Renal cortex interstitium (tissue), 11 donors: ENCODE data around the gene POU6F2. TPM values are rescaled to one million over a fixed set of nuclear protein-coding genes. Genes with fewer than 3 reads are reported as not detected.

Experiments used
- DNase-seq, 11 donors: peaks; one replicate each; pipeline ENCODE4 v3.0.0-alpha.2; 2013; ENCODE audit warnings: low read depth in 9 of 11, low spot score in 4 of 11; ENCODE audit errors: extremely low read depth in 1 of 11
- polyA plus RNA-seq, 3 donors: library from polyadenylated mRNA; unstranded; fragments of 120-200 nt; gene quantifications; one replicate each; pipeline ENCODE4 v1.2.1, GENCODE V29; 2013; ENCODE audit not compliant: insufficient read length in 3 of 3

Gene POU6F2
- polyA plus RNA-seq, 3 donors = 0.11 to 0.35 (median 0.26) TPM

DNA sequence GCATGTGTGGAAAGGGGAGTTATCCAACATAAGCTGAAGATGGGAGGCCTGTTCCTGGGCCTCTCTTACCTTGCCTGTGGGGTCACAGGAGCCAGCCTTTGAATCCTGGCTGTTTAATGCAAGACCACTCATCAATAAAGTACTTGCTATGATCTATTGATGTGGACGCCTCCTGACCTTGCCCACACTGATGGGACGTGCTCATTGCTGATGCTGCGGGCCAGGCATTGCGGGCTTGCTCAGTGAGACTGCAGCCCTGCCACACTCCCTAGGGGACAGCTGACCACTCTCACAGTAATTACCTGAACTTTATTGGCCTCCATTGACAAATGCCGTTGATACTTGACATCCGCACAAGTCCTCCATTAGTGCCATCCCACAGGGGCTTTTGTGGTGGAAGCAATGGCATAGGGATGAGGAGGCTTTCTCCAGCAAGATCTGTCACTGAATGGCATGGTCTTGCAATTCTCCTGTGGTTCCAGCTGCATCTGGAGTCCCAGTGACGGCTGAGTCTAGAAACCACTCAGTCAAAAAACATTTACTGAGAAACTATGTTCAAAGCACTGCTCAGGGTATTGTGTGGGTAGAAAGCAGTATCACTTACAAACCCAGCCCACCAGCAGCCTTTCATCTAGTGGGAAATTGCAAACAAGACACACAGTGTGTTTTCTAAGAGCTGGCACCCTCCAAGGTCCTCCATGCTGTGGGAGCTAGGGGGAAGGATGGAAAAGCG, 453.4 kb downstream of the POU6F2 start:
- DNase-seq = no peak

DNA sequence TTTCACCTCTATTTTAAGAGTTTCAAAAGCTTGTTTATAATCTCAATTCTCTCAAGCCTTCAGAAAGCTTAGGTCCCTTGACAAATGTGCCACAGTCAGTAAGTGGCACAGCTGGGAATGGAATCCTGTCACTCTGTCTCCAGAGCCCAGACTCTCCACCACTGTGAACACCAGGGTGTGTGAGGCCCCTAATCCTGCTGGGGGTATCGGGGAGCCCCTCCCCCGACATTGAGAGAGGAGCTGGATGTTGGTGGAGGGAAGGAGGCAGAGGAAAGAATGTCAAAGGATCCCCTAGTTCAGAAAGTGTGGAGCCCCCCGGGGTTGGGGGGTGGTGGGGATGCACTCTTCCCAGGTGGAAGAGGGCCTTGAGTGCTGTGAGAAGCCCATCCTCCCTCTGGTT, 454.7 kb downstream of the POU6F2 start:
- no peak for DNase-seq

DNA sequence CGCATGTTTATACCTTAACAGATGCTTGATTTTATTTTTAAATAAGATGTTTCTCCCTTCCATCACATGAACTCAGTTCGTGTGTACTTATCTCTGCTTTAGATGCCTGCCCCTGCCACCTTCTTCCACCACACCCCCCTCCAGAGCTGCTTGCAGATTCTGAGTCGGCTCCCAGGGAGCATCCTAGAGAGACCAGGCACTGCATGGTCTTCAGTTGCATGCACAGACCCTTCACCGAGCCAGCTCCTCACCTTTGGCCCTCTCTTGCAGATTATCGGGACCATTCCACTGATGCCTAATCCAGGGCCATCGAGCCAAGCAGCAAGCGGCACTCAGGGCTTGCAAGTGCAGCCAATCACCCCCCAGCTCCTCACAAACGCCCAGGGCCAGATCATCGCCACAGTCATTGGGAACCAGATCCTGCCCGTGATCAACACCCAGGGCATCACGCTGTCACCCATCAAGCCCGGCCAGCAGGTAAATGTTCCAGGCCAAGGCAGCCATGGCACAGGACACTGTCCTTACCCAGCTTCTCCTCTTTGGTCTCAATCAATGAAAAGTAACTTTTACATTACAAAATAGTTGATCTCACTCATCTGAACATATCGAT, 455.2 kb downstream of the POU6F2 start:
- DNase-seq = no peak

DNA sequence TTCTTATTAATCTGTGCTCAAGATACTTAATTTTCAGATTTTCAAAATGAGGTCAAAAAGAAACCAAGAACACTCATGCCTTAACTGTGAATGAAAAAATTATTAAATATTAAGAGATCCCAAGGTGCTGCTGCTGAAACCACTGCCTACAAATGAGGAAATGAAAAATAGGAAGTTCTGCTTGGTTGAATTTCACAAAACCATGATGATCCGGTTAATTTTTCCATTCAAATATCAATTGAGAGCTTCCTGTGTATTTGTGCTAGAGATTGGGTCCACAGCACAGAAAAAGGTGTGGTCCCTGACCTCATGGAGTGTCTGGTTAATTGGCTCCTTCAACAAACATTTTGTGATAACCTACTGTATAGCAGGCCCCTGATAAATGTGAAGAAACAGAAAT, 455.8 kb downstream of the POU6F2 start:
- DNase-seq = no peak

DNA sequence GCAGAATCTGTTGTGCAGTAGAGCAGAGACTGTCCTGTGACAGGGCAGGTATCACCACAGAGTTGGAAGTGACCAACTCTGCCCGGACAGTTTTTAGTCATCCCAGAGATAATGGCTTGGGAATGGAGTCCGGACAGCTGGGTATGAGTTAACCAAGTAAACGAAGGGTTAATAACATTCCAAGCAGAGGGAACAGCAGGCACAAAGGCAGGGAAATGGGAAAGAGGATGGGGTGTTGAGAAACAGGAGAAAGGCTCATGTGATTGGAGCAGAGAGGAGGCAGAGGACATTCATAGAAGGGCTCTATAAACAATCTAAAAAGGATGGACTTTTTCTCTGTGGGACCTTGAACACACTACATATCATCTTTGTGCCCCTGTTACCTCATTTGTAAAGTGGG, 456.3 kb downstream of the POU6F2 start:
- DNase-seq = no peak

DNA sequence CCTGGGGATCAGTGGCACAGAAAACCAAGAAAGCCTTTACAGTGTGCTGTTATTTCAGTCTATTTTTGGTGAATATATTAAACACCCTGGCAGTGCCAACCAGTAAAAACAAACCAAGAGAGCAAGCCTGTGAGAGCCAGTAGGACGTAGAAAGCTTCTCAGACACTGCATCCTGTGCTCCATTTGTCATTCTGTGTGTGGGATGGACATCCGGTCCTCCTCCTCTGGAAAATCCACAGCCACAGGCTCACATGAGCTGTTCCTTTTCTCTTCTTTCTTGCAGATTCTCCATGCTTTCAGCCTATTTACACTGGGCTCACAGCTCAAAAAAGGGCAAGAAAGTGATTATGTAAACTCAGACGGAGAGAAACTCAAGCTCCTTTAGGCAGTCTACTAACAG, 468.8 kb downstream of the POU6F2 start:
- DNase-seq = no peak

DNA sequence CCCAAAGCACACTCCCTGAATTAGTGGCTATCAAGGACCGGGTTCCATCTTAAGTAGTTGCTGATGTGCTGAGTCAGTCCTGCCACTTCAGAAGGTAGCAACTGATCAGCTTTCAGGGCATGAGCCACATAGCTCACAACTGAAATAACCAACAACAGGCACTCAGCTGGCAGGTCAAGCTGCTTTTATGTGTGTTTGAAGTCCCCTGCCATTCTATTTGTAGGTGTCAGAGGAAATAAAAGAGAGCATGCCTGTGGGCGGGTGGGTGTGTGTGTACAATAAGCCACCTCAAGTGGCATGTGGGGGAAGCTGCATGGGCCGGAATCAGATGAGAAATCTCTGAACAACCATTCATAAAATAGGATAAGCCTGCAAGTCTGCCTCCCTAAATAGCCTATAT, 474.2 kb downstream of the POU6F2 start:
- no peak for DNase-seq

DNA sequence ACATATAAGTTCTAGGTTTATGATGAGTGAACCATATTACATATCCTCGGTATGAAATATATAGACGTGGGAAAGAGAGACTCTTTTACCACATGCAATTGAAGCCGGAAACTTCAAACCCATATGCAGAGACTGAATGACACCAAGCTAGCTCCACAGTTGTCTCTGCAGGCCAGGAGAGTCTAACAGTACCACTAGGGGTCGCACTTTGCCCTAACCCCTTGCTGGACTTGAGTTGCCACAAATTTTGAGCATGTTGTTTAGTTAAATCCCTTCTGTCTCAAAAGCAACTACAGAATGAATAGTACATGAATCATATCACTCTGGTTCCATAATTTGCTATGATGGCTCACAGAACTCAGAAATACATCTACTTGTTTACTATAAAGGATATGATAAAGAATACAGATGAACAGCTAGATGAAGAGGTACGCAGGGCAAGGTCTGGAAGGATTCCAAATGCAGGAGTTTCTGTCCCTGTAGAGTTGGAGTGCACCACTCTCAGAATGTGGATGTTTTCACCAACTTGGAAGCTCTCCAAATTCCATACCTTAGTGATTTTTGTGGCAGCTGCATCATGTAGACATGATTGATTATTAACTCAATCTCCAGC, 476.1 kb downstream of the POU6F2 start:
- DNase-seq = peak in 2 of 11 donors; percentile 10 to 26

DNA sequence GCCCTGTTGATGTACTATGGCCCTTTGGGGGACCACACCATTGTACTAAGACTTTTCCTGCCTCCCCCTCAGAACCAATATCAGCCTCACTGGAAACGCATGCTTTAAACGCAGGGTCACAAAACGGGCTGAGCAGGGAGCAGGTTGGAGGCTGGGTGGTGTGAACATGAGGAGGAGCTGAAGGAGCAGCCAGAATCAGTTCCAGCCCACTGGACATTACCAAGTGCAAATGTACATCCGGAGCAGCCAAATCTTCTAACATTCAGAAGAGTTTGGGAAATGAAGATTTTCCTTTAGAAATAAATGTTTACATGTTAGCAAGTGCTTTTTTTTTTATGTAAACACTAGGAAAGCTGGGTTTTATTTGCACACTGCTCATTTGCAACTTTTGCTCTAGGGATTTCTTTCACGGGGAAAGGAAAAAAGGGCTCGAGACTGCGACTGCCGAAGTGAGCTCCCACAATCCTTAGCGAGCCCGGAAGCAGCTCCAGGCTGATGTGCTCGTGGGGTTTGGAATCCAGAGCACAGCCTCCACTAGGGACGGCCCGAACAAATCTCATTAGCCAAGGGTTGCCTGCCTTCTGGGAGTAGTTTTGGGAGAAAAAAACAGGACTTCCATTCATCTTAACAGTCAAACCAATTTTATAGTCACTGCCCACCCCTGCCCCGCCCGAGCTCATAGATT, 480.5 kb downstream of the POU6F2 start:
- DNase-seq = no peak

DNA sequence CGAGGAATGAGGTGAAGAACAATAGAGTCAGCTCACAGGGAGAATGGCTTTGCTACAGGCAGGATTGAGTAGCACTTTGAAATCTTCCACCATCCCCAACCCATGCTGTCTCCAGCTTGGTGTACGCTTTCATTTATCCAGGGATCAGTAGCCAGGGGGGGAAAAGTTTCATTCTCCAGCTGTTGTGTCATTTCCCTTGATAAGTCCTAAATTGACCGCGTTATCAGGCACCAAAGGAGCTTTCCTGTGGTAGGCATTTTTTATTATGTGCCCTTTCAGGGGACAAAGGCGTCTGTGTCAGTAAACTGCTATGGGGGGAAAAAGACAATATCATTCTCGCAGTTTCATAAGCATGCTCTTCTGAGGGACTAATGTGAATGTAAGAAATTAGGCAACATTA, 481.9 kb downstream of the POU6F2 start:
- DNase-seq = no peak

DNA sequence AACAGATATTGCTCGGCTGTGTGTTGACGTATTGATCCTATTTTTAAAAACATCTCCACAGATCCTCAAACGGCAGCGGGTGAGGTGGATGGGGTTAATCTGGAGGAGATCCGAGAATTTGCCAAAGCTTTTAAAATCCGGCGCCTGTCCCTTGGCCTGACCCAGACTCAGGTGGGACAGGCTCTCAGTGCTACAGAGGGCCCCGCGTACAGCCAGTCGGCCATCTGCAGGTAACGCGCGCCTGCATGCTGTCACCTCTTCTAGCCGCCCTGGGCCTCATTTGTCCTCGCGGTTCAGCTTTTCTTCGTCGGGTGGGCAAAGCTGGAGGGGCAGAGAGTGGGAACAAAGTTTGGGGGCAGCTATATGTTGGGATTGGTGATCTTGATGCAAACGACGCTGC, 482.8 kb downstream of the POU6F2 start:
- no peak for DNase-seq

DNA sequence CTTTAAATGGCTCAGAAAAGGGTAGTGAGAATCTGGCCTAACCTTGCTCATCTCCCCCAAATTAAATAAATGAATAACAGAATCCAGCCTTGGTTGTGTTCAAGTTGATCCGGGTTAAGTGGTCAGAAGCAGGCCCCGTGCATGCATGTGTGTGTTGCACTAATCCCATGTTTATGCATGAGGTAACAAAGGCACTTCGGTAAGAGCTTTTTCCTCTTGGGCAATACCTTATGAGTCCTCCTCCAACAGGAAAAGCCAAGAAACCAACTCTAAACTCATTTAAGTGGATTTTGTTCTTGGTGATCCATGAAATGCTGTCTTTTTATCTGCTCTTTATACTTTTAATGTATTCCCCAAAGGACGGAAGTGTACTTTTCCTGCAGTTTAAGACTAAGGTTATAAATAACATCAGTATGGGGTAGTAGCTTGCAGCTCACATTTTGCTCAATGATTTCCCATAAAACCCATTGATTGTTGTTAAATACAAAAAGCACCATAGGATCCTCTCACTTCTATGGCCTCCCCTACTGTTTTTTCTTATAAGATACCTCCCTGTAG, 483.6 kb downstream of the POU6F2 start:
- no peak for DNase-seq

DNA sequence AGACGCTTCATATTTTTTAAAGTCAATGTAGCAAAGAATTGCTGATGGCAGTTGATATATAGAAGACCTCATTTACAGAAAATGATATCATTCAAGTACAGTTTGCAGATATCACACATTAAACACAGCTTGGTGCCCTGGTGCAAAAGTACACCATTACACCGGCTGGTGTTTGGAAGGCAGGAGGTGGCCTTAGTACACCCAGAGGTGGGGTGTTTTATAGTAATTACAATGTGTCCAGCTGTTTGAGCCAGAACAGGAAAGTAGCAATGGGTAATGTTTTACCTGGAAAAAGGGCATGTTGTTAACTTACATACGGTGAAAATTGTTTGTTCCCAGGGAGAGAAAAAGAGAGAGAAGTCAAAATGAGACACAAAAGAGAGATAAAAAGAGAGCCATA, 485.5 kb downstream of the POU6F2 start:
- no peak for DNase-seq

DNA sequence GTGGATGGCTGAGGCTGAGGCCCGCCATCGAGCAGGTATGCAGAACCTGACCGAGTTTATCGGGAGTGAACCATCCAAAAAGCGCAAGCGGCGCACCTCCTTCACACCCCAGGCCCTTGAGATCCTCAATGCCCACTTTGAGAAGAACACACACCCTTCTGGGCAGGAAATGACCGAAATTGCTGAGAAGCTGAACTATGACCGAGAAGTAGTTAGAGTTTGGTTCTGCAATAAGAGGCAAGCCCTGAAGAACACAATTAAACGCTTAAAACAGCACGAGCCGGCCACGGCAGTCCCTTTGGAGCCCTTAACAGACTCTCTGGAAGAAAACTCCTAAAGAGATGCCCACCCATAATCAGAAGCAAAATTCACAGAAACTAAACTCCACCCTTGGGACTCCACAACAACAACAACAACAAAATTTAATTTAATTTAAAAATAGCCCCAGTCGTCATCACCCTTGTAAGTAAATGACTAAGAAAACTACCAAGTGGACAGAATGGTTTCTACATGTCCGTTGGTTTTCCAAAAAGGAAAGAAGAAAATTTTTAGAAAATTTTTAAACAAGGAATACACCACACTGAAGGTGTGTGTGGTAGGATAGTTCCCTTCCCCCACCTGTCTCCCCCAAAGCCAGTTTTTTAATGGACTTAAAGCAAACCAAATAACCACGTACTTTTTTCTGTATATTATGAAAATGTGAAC, 486.8 kb downstream of the POU6F2 start:
- DNase-seq = no peak

DNA sequence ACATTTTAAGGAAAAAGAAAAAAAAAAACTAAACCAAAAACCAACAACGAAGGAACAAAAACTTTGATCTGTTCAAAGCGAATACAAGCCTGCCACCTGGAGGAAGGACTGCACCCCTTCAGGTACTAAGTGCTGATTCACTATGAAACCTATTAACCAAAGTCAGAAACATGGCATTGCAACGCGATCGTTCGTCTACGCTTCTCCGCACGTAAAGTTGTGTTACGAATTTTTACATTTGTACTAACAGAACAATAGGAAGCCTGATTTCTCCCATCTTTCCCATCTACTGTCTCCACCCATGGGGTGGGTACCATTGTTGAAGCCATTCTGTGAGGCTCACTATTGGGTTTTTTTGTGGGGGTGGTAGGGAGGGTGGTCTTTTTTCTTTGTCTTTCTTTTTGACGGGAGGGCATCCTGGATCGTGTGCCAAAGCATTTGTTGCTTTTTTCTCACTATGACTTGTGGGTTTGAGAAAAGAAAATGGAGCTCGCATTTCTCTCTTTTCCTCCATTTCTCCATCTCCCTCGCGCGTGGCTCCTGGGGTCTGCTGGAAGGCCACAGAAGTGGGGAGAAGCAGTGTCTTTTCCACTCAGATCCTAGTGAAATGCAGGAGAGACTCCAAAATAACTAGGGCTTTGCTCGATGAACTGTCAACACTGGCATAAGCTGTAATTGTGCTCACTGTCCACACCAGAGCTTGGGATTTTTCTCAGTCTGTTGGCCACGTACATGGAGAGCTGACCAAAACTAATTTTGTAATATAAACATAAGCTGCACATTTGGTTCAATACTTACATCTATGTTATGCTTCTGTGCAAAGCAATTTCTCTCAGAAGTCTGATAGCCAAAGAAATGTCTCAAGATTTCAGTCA, 487.6 kb downstream of the POU6F2 start:
- peak; percentile 42 to 78 (median 61) for DNase-seq

DNA sequence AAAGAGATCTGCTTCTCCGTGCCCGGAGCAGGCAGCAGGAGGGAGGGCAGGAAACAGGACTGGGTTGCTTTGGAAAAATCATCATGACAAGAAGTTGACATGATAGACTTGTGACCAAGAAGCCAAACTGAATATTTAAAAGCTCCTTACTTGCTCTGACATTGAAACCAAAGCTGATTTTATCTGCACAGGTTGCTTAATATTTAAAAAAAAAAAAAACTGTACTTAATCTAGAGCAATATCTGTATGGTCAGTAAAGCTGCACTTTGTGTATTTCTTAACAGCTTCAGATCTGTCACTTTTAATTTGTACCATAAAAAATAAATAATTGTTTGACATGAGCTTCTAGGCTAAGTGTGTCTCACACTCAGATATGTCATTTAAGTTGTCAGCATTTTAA, 490.6 kb downstream of the POU6F2 start:
- DNase-seq = no peak

DNA sequence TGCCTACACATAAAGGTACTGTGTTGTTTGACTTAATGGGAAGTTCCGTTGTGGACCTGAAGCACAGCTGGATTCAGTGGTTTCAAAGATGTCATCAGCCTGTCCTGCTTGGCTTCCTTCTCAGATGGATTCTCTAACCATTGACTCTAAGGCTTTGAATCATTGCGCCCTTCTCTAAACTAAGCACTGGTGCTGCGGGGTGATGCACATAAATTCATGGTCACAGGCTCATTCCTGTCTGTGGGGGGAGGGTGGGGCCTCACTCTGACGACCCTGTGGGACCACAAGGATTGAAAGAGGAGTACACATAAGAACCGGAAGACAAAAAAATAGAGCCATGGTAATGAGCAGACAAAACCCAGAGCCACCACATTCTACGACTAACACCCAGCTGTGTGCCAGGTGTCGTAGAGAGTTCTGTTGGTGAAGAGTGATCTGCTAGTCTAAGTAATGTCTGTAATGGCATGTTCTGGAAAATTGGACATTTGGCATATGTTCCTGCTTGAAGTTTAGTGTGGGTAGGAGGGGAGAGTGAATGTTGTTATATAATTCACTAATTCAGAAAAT, 491.2 kb downstream of the POU6F2 start:
- no peak for DNase-seq

DNA sequence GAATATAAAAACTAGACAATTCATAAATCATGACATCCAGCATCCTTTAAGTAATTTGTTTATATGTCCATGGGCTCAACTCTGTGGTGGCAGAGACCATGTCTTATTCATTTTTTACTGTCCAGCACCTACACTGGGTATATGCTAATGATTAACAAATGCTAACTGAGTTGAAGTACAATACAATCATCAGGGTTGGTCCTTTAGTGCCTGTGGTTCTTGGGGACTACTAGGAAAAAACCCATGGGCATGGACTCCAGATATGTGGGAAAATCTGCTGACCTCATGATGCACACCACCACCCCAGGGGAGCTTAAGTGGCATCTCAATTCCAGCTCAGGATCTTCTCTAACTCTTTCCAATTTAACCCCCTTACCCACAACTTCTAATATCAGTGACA, 503.2 kb downstream of the POU6F2 start:
- no peak for DNase-seq
